ENCODE data around the gene KMT5B.

DNA sequence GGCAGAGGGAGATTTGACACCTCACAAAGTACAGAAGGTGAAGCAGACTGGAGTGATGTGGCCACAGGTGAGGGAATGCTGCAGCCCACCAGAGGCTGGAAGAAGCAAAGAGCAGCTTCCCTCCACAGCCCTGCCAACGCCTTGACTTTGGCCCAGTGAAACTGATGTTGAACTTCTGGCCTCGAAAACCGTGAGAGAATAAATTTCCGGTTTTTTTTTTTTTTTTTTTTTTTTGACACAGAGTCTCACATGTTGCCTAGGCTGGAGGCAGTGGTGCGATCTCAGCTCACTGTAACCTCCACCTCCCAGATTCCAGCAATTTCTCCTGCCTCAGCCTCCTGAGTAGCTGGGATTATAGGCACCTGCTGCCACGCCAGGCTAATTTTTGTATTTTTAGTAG, 8.7 kb downstream of the KMT5B start:
- TF ChIP-seq POLR2A (IDR thresholded peaks at IDR 0.05; ENCODE audit: low read length), result no peak
- TF ChIP-seq HOXA7 (CRISPR knock-in tag; IDR thresholded peaks at IDR 0.05), result no peak
- TF ChIP-seq, protein P1, sequence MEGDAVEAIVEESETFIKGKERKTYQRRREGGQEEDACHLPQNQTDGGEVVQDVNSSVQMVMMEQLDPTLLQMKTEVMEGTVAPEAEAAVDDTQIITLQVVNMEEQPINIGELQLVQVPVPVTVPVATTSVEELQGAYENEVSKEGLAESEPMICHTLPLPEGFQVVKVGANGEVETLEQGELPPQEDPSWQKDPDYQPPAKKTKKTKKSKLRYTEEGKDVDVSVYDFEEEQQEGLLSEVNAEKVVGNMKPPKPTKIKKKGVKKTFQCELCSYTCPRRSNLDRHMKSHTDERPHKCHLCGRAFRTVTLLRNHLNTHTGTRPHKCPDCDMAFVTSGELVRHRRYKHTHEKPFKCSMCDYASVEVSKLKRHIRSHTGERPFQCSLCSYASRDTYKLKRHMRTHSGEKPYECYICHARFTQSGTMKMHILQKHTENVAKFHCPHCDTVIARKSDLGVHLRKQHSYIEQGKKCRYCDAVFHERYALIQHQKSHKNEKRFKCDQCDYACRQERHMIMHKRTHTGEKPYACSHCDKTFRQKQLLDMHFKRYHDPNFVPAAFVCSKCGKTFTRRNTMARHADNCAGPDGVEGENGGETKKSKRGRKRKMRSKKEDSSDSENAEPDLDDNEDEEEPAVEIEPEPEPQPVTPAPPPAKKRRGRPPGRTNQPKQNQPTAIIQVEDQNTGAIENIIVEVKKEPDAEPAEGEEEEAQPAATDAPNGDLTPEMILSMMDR (IDR thresholded peaks at IDR 0.05), result no peak
- TF ChIP-seq FOSL2 (IDR thresholded peaks at IDR 0.05), result no peak
- TF ChIP-seq FOSL2 (CRISPR knock-in tag; IDR thresholded peaks at IDR 0.05), result no peak
- no peak for TF ChIP-seq KDM1A (IDR thresholded peaks at IDR 0.05; ENCODE audit: low read depth)
- no peak for TF ChIP-seq KDM5A (IDR thresholded peaks at IDR 0.05)
- TF ChIP-seq, protein P2, sequence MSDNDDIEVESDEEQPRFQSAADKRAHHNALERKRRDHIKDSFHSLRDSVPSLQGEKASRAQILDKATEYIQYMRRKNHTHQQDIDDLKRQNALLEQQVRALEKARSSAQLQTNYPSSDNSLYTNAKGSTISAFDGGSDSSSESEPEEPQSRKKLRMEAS (IDR thresholded peaks at IDR 0.05), result no peak
